Parathyroid adenoma (tissue), 2 donors: ENCODE measurements around the gene WRAP53.
A peak's percentile ranks its signal among the peaks of the same experiment; 100 is the strongest.

Source experiments
- H2AFZ ChIP-seq: fragments of 300-600 bp; sonication (generic); one replicate; pipeline ENCODE4 v1.7.0; 2017; ENCODE audit warnings: antibody characterized with exemption, mild to moderate bottlenecking
- H3K27ac ChIP-seq: fragments of 300-600 bp; sonication (generic); one replicate; pipeline ENCODE4 v1.7.0; 2017
- H3K27me3 ChIP-seq: fragments of 300-600 bp; sonication (generic); one replicate; pipeline ENCODE4 v1.7.0; 2017; ENCODE audit warnings: low read length; ENCODE audit not compliant: control insufficient read depth, insufficient read depth
- H3K36me3 ChIP-seq: fragments of 300-600 bp; sonication (generic); one replicate; pipeline ENCODE4 v1.7.0; 2017; ENCODE audit warnings: low read length; ENCODE audit not compliant: control insufficient read depth, insufficient read depth
- H3K4me1 ChIP-seq: fragments of 300-600 bp; sonication (generic); one replicate; pipeline ENCODE4 v1.7.0; 2017; ENCODE audit warnings: control low read depth
- H3K4me2 ChIP-seq: fragments of 300-600 bp; sonication (generic); one replicate; pipeline ENCODE4 v1.7.0; 2017; ENCODE audit warnings: low read length
- H3K4me3 ChIP-seq: fragments of 300-600 bp; sonication (generic); one replicate; pipeline ENCODE4 v1.7.0; 2017; ENCODE audit warnings: low read depth, low read length
- H3K79me2 ChIP-seq: fragments of 300-600 bp; sonication (generic); one replicate; pipeline ENCODE4 v1.7.0; 2017; ENCODE audit warnings: control low read depth
- H3K9ac ChIP-seq: fragments of 300-600 bp; sonication (generic); one replicate; pipeline ENCODE4 v1.7.0; 2017; ENCODE audit warnings: mild to moderate bottlenecking
- H3K9me3 ChIP-seq: fragments of 300-600 bp; sonication (generic); one replicate; pipeline ENCODE4 v1.7.0; 2017; ENCODE audit warnings: low read length; ENCODE audit not compliant: control insufficient read depth
- TF ChIP-seq, protein P1 (sequence below): fragments of 300-600 bp; sonication (generic); IDR thresholded peaks from one replicate; pipeline ENCODE4 v1.7.0; 2017; ENCODE audit warnings: antibody characterized with exemption, mild to moderate bottlenecking
- donor health status: primary hyperparathyroidism.

The WRAP53 gene

DNA sequence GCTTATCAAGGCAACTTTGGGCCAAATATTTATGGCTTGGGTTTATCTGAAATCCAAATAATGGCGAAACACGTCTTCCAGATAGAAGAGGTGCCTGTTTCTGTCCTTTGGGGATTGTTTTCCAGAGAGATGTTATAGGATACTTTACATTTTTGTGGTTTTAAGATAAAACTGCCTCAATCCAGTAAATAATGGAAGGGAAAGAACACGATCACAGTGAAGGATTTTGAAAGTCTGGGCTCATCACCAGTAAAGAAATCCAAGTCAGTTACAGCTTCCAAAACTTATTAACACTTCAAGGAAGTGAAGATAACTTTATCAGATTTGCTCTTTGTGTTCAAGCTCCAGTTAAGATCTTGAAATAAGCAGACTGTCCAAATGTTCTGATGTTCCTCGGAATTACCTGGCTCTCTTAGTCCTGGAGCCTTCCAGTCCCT is 59.4 kb downstream of the WRAP53 start:
- Histone ChIP-seq H3K9ac (no peak overlapping the region), H3K79me2 (no peaks in the 10 kb centered on the region), H3K27me3 (no peaks in the 10 kb centered on the region), H3K4me2 (no peak overlapping the region), H3K27ac (peak overlapping the region; percentile 1), H3K36me3 (no peaks in the 10 kb centered on the region), H2AFZ (peak overlapping the region; percentile 77), H3K4me3 (no peak overlapping the region), H3K4me1 (peaks cover 7% of the 10 kb centered on the region), H3K9me3 (no peaks in the 10 kb centered on the region)
- TF ChIP-seq, protein P1, sequence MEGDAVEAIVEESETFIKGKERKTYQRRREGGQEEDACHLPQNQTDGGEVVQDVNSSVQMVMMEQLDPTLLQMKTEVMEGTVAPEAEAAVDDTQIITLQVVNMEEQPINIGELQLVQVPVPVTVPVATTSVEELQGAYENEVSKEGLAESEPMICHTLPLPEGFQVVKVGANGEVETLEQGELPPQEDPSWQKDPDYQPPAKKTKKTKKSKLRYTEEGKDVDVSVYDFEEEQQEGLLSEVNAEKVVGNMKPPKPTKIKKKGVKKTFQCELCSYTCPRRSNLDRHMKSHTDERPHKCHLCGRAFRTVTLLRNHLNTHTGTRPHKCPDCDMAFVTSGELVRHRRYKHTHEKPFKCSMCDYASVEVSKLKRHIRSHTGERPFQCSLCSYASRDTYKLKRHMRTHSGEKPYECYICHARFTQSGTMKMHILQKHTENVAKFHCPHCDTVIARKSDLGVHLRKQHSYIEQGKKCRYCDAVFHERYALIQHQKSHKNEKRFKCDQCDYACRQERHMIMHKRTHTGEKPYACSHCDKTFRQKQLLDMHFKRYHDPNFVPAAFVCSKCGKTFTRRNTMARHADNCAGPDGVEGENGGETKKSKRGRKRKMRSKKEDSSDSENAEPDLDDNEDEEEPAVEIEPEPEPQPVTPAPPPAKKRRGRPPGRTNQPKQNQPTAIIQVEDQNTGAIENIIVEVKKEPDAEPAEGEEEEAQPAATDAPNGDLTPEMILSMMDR = no peak

DNA sequence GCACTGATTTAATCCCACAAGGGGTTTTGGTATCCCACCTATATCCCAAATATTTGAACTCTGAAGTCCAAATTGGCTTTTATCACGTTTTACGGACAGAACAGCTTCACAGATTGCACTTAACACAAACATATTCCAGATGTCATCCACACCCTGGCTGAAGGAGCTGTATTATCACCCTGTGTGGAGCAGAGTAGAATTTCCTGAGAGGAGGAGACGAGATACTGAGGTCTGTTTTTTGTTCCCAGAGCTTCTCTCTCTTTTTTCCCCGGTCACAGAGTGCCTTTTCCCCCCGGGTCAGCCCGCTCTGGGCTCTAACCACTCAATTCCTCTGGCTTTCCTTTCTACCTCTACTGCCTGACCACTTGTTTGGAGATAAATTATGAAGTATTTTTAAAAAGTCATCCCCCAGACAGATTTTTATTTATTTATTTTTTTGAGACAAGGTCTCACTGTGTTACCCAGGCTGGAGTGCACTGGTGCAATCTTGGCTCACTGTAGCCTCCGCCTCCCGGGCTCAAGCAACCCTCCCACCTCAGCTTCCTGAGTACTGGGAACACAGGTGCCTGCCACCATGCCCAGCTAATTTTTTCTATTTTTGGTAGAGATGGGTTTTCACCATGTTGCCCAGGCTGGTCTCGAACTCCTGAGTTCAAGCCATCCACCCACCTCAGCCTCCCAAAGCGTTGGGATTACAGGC is 59.9 kb downstream of the WRAP53 start:
- no peak overlapping the region for H3K27ac ChIP-seq
- no peaks in the 10 kb centered on the region for H3K36me3 ChIP-seq
- H3K79me2 ChIP-seq = no peaks in the 10 kb centered on the region
- TF ChIP-seq, protein P1 = no peak
- H3K9ac ChIP-seq = no peak overlapping the region
- H3K4me1 ChIP-seq = peaks cover 7% of the 10 kb centered on the region
- H3K4me2 ChIP-seq = no peak overlapping the region
- H3K27me3 ChIP-seq = no peaks in the 10 kb centered on the region
- no peaks in the 10 kb centered on the region for H3K9me3 ChIP-seq
- no peak overlapping the region for H3K4me3 ChIP-seq
- peak overlapping the region; percentile 77 for H2AFZ ChIP-seq

DNA sequence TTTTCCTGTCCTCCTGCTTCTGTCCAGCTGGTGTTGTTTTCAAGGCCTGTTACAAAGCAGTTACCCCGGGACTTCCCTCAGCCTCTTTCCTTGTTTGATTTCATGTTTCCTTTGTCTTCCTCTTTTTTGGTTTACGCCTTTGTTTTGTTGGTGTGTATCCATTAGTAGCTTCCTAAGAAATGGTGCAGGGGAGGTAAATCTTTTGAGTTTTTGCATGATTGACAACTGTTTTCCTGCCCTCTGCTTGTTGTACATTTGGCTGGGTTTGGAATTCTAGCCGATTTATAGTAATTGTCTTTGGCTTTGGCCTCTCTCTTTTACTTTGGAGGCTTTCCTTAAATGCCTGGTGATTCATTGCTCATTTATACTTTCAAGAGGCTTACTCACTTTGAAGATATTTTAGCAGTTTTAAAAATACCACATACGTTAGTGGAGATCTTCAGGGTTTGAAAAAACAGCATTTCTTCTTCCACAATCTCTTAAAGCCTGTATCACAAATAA is 62.1 kb downstream of the WRAP53 start:
- Histone ChIP-seq H3K36me3 (no peaks in the 10 kb centered on the region), H3K9ac (no peak overlapping the region), H3K79me2 (no peaks in the 10 kb centered on the region), H2AFZ (no peak overlapping the region), H3K27ac (no peak overlapping the region), H3K4me3 (no peak overlapping the region), H3K27me3 (no peaks in the 10 kb centered on the region), H3K4me2 (no peak overlapping the region), H3K4me1 (peaks cover 7% of the 10 kb centered on the region), H3K9me3 (no peaks in the 10 kb centered on the region)
- TF ChIP-seq, protein P1 = no peak
